GM19193 (cell line): ENCODE data around the gene RXYLT1.

Experiments used
- POLR2A ChIP-seq: IDR thresholded peaks from 4 replicates; pipeline ENCODE4 v1.6.1; 2011; ENCODE audit not compliant: insufficient read depth, insufficient read length; ENCODE audit errors: extremely low read depth

RXYLT1 gene

DNA sequence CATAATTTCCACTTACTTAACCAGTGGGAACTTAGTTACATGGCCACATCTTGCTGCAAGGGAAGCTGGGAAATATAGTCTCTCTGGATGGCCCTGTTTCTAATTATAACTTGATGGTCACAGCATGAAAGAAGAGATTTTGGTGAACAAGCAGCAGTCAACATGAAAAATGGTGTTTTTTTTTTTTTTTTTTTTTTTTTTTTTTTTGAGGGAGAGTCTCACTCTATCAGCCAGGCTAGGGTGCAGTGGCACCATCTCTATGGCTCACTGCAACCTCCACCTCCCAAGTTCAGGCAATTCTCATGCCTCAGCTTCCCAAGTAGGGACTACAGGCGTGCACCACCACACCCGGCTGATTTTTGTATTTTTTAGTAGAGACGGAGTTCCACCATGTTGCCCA lies 75.6 kb downstream of the RXYLT1 start:
- no peak for TF ChIP-seq POLR2A

GRCh38 chr12:63857771-63858670 lies 78.3 kb downstream of the RXYLT1 start:
- no peak for TF ChIP-seq POLR2A
